Activated CD8-positive, alpha-beta memory T cell treated with anti-CD3 and anti-CD28 coated beads, Interleukin-2, amount 50 U/mL, for 24 hours (primary cell): ENCODE data around the gene STEAP1B.
"Not testable (repeated sequence)": the region's sequence is repeated elsewhere in the genome, so short reads cannot be mapped to it uniquely, and the experiment has no call there.

Experiments
- DNase-seq: peaks from one replicate; pipeline ENCODE4 v3.0.0-alpha.2; 2020; ENCODE audit errors: extremely low read depth

The STEAP1B gene

DNA sequence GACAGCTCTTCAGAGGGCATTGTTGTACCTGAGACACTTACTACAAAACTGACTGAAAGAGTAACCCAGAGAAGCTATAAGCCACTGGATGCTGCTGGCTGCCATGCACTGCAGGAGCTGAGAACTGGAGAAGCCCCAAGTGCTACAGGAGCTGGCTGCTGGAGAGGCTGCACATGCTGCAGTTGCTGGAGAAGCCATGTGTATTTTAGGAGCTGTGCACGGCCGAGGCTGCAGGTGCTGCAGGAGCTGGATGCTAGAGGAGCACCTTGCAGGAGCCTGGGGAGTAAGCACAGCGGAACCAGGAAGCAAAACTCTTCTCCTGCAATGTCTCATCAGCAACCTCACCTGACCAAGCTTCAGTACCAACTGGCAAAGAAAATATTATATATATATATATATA lies 45.5 kb downstream of the STEAP1B start:
- no peak for DNase-seq

DNA sequence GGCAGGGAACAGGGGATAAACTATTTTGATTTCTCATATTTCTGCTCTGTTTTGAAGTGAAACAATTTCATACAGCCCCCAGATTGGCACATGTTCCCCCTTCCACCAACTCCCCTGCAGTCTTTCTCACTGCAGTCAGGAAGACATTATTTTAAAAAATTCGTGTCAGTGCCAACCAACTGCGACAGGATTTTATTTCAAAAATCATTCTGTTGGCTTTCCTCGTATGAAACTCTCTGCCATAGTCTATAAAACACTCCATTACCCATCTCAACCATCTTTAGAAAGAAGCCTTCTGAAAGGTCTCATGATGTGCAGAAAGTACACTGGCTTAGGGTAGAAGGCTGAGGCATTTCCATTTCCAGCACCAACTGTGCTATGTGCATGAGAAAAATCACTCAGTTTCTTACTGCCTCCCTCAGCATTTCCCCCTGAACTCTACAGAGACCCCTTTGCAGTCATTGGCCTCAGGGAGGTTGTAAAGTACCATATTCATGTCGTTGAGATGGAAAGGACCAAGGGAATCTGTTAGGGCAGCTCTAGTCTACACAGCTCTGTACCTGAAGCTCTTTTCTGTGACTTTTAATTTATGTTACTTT lies 46.9 kb downstream of the STEAP1B start:
- no peak for DNase-seq

DNA sequence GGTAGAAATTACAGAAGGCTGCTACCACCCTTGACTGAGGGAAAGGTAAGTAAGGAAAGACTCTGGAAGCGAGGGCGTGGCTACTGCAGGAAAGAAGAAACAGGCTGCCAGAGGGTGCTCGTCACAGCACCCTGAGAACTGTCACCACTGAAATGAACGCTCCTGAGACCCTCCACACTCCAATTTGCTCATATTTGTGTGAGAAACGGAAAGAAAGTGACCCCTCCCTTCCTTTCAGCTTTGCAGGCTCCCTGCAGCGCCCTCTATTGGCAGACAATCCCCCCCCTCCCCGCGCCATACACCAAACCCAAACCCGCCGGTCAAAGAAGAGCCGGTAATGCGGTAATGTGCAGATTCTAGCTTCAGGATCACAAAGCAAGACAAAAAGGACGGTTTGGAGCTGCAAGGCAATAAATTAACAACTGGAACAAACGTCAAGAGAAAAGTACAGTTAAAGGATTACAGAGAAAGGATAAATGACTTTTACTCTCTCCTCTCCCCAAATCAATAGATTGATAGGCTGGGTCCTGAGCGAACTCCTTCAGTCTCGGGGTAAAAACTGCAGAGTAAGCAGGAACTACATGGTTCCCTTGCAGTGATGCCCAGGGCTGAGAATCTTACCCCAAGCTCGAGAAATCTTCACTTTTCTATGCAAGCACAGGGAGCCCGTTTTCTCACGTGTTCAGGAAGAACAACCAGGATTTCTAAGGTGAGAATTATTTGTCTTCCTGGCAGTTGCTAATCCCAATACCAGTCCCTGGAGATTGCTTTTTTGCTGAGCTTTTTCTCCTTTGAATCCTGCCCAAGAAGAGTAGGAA lies 47.6 kb downstream of the STEAP1B start:
- DNase-seq = no peak

DNA sequence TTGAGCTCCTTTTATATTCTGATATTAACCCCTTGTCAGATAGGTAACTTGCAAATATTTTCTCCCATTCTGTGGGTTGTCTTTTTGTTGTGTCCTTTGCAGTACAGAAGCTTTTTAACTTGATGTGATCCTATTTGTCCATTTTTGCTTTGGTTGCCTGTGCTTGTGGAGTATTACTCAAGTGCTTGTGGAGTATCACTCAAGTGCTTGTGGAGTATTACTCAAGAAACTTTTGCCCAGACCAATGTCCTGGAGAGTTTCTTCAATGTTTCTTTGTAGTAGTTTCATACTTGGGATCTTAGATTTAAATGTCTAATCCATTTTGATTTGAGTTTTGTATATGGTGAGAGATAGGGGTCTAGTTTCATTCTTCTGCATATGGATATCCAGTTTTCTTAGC lies 50.0 kb downstream of the STEAP1B start:
- DNase-seq = not testable (repeated sequence)

DNA sequence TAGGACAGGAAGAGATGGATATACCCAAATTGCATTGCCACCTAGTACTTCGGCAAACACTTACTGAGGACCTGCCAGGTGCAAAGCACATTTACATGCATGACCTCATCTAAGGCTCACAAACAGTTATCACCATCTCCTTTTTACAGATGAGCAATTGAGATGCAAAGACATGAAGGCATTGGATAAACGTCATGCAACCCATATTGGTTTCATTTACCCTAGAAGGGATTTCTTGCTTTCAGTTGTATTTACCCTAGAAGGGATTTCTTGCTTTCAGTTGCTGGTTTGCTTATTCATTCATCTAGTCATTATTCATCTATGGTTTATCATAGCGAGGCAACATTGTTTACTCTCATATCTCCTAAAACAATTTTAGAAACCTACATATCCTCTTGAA lies 52.2 kb downstream of the STEAP1B start:
- DNase-seq = no peak

DNA sequence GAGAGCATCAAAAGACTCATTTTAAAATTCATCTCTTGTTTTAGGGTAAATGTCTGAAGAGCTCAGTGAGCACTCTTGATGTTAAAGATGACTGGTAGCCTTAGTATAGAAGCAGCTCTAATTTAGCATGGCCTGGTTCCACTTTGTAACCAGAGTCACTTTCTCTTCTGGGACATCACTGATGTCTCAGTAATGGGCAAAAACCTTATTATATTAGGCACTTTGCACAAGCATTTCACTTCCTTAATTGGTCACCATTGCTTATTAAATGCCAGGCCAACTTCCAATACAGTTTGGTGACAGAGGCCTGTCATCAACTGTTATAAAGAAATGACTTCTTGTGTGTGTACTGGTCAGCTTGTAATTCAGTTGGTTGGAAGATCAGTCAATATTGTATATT lies 53.0 kb downstream of the STEAP1B start:
- no peak for DNase-seq

DNA sequence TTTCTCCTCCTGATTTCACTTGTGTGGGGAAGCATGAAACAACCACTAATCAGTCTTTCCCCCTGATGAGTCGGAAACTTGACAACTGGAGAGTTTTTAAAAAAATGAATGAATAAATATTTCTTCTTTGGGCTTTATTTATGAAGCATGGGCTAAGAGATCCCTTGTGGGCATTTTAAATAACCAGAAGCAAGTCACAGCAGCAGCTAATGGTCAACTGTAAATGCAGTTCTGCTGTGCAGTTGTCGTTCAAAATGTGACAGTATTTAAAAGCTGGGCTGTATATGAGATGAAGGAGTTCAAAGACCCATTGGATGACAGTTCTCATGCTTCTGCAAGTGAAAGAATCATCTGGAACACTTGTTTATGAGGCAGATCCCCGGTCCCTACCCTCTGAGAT lies 54.1 kb downstream of the STEAP1B start:
- DNase-seq = no peak

DNA sequence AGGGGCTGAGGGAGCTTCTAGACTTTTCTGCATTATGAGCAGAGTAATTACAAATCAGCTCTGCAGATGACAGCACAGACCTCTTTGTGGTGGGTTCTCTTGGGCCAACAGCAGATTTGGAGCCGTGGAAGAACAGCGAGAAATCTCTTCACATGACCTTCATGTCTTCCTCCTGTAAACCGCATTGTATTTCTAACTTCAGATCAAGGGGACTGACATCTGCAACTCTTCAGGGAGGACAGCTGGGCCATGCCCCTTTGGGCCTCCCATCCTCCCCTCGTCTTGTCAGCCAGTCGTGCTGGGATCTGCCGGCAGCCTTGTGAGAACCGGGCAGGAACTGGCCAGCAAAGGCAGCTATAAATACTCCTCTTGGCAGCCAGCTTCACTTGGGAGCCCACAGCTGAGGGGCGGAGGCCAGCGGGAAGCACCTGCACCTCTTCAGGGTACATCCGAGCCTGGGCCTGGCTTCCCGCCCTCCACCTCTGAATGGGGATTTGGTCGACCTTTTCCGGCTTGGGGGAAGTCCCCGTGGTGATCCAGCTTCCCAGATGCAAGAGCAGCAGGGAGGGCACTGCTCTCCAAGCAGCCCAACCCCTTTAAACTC lies 54.7 kb downstream of the STEAP1B start:
- DNase-seq = no peak

DNA sequence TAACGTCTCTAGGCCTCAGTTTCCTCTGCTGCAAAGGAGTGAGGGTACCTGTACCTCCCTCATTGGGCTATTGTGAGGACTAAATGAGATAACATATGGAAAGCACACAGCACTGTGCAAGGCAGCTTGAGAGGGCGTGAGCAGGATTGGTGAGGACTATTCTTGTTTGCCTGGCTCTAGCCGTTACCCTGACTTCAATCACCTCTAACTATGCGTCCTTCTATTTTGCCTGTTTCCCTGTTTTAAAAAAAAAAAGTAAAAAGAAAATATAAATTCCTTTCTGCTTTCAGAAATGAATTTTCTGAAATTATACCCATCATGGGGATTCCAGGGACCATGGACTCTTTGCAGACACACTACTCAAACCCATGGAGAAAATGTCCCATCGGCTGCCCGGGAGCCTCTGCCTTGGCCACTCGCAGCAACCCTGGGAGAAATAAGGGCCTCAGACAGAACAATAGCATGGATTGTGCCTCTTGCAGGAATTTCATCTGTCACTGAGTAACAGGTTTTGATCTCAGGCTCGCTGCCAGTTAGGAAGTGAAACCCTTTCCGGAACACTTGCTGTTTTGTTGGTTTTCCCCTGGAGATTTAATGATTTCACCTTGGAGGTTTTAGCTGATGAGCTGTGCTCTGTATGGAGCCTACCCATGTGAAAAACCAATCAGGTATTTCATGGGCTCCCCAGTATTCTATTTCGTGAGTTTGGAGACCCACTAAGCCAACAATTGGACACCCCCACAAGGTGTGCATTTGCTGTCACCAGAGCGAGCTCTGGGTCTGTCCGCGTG lies 55.6 kb downstream of the STEAP1B start:
- DNase-seq = no peak

DNA sequence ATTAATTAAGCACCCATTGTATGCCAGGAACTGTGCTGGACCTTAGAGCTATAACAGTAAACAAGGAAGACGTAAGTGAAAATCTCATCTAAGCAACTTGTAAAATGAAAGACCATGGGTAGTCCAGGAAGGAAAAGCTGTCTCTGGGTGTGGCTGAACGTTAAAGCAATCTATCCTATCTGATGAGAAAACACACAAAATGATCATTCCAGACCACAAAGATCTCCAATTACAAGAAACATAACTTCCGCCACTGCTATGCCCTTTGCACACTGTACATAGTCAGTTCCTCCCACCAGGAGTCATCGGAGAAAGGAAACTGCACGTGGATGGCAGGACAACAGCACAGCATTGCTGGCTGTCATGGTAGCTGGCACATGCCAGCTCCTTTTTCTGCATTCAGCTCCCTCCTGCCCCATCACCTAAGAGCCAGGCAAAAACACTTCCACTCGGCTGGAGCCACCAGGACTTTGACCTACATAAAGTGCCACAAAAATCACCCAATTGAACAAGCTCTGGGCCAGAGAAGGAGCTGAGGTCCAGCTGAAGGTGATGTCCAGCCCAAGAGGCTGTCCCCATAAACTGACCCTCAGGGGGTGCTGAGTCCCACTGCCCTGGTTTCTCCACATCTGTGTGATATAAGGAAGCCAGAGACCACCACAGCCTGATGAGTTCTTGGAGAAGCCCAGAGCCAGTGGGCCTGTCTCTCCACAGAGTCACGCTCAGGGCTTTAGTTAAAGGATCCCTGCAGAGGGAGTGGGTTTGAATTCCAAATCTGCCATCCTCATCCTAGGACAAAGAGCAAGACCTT lies 56.4 kb downstream of the STEAP1B start:
- DNase-seq = no peak

DNA sequence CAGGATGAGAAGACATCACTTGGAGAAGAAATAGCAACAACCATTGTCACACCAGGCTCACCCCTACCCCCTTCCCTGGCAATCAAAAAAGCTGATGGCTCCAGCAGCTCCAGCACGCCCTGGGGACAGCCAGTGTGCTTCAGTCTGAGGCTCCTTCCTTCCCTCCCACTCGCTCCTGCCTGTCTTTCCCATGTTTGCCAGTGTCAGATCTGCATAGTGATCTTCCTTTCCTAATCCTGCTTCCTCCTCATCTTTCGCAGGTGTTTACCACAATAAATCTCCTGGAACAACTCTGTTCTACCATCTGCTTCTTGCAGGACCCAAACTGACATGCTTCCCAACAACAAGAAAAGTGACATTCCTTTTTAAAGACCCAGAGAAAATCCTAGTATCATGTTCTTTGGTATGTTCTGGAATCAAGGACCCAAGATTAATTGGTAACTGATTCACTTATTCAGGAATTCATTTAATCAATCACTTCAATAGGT lies 57.1 kb downstream of the STEAP1B start:
- DNase-seq = no peak

DNA sequence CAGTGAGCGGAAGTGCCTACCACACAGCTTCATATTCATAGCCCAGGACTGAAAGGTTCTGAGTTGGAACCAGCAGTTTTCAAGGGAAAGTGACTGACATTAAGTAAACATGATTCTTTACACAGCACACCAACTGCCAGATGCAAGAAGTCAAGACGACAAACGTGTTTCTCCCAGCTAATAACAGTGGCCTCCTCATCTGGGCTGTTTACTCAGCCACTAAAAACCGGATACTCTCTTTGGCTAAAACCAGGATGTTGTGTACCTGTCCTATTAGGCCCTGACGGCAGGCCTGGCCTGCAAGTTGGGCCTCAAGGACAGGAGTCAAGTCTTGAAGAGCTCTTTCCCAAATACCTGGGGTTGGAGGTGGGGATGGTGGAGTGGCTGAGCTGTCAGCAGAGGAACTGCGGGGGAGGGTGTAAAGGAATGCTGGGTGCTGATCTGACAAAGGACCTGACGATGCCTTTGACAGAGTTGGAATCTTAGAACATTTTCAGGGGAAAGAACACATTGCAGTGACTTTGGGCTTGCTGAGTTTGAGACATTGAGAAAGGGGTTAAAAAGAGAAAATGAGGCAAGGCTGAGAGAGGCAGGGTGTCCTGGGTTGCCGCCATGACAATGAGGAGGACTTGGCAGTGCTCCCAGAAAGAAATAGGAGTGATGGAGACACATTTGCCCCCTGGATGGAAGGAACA lies 57.7 kb downstream of the STEAP1B start:
- no peak for DNase-seq

DNA sequence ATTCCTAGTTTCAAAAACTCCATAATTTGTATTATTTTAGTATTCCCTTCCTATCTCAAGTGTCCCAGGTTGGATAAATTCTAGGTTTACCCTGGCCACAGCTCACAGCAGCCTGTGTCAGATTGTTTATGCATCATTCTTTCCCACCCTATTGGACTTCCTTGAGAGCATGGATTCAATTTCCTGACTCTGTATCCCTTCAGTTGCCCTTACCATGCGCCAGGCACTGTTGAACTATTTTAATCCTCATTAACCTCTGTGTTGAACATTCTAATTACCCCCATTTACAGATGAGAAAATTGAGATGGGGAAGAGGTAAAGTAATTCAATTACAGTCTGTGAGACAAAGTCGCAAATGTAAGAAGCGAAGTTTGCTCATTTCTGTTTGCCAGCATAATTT lies 58.8 kb downstream of the STEAP1B start:
- no peak for DNase-seq

DNA sequence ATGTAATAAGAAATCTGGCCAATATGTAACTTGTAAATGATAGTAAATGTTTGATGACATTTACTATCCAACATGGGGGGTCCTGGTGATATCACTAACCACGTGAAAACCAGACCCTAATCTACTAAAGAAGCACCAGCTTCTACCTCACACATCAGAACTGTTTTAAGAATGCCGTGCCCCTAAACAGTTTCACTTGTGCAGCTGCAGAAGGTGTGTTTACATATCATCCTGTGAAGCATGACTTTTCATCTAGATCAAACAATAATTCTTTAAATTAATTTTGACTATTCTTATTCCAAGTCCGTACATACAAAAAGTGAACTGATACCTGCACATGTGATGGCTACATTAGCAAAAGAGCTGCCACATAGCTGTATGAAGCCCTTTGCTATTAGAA lies 61.0 kb downstream of the STEAP1B start:
- DNase-seq = no peak

DNA sequence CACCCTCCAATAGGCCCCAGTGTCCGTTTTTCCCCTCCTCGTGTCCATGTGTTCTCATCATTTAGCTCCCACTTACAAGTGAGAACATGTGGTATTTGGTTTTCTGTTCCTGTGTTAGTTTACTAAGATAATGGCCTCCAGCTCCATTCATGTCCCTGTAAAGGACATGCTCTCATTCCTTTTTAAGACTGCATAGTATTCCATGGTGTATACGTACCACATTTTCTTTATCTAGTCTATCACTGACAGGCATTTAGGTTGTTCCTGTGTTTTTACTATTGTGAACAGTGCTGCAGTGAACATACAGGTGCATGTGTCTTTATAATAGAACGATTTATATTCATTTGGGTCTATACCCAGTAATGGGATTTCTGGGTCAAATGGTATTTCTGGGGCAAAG lies 63.4 kb downstream of the STEAP1B start:
- DNase-seq = not testable (repeated sequence)

DNA sequence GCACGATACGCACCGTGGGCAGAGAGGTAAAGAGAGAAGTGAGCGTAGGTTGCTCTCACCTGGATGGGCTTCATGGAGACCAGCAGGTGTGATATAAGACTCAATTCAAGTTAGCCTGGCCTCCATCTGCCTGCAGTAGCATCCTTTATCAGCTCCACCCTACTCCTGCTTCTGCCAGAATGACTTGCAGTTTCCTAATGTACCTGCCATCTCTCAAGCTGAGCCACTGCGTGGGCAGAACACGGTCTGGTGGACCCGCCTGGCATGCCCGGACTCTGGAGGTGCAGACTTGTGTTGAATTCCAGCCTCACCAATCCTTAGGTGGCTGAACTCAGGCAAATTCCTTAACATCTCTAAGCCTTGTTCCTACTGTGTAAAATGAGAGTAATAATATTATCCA lies 64.3 kb downstream of the STEAP1B start:
- DNase-seq = no peak

DNA sequence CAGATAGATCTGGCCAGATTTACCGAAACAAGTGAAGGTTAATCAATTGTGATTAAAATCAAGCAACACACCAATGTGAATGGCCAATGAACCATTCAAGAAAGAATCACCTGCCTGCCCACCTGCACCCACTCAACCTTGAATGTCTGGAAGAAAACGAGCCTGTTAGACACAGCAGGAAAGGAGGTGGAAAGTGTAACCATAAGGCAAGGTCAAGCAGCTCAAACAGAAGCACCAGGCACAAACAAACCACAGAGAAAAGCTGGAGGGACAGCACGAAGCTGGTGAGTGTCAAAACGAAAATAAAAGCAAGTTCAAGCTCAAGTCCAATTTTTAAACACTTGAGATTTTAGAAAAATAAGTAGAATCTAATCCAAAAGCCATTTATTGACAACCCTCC lies 64.9 kb downstream of the STEAP1B start:
- no peak for DNase-seq

DNA sequence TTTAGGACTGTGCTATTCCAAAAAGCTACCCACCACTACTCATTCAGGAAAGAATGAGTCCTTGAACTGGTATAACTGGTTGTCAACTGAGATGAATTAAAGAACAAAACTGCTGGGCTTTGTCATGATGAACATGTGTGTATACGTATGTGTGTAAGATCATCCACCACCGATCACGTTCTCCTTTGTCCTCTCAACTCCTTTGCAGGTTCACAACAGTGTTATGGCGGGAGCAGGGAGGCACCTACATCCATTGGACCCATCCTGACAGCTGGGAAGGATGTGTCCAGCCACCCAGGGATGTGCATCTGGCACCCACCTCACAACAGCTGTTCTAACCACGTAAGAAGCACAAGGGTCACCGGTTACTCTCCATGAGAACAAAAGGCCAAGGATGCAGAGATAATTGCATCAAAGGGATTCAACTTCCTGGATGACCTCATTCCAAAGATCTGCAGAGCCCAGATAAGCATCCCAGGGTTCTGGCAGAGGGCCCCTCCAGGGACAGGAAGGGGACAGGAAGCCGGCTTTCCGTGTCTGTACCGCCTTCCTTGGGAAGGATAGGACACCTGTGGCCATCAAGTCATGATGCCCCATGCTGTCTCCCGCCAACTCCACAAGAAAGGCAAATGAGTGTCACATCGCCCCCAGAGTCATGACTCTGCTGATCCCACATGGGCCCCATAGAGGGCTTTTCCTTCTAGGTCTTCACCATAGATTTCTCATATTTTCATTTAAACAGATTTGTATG lies 66.1 kb downstream of the STEAP1B start:
- DNase-seq = no peak

DNA sequence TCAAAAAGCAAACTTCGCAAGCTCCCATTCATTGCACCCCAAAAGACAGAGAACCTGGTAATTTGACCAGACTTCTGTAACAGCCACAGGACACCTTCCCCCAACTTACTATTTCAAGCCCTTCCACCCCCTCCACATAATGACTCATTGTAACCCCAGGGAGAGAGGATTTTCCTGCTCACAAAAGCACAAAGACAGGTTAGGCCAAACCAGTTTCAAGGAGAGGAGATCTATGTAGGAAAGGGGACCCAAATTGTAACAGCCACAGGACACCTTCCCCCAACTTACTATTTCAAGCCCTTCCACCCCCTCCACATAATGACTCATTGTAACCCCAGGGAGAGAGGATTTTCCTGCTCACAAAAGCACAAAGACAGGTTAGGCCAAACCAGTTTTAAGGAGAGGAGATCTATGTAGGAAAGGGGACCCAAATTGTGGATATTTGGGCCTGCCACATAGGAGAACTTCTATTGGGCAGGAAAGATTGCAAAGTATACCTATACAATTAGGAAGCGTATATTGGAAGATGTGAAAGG lies 66.8 kb downstream of the STEAP1B start:
- DNase-seq = not testable (repeated sequence)

DNA sequence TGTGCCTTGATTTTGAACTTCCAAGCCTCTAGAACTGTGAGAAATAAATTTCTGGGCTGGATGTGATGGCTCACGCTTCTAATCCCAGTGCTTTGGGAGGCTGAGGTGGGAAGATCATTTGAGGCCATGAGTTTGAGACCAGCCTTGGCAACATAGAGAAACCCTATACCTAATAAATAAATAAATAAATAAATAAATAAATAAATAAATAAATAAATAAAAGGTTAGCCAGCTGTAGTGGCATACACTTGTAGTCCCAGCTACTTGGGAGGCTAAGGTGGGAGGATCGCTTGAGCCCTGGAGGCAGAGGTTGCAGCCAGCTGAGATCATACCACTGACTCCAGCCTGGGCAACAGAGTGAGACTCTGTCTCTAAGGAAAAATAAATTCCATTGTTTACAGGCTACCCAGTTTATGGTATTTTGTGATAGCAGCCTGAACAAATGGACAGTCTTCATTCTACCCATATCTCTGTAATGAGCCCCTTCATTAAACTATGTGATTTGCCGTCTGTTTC lies 67.7 kb downstream of the STEAP1B start:
- DNase-seq = no peak
